Activated CD4-positive, alpha-beta T cell treated with anti-CD3 and anti-CD28 coated beads, Interleukin-2, amount 50 U/mL, for 48 hours (primary cell): ENCODE results near the gene ADGRG1.

Experiments
- DNase-seq, 2 experiments: peaks; one replicate each; pipeline ENCODE4 v3.0.0-alpha.2; 2020

ADGRG1 gene

DNA sequence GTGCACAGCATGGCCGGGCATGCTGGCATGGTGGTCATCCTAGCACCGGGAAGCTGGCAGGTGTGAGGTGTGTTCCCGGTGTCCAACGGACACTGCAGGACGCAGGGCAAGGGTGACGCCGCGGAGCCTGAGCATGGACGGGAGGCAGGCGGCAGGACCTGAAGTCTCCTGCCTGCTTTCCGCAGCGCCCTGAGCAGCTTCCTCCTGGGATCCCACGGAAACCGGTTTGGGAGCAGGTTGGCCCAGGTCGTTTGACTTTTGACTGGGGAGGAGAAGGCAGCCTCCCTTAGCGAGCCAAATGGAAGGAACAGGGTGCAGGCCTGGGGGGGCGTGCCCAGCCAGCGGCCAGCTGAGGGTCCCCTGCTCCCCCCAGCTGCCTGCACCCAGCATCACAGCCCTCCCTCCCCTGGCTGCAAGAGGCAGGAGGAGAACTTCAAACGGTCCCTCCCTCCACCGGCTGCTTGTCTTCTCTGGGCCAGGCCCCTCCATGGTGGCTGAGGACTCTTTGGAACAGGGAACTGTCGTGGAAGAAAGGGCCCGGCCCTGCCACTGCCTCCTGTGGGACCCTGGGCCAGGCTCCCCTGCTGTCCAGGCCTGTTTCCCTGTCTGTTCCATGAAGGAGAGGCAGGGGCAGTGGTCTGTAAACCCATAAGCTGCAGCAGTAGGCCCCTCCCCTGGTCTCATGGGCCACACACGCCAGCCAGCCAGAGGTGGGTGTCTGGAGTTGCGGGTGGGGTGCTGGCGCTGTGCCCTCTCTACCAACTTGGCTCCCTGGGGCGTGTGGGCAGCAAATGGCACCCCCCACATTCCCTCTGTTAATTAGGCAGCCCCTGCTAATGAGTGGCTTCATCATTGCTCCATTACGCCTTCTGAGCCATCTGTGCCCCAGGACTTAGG lies 7.8 kb upstream of the ADGRG1 start:
- no peak for DNase-seq

DNA sequence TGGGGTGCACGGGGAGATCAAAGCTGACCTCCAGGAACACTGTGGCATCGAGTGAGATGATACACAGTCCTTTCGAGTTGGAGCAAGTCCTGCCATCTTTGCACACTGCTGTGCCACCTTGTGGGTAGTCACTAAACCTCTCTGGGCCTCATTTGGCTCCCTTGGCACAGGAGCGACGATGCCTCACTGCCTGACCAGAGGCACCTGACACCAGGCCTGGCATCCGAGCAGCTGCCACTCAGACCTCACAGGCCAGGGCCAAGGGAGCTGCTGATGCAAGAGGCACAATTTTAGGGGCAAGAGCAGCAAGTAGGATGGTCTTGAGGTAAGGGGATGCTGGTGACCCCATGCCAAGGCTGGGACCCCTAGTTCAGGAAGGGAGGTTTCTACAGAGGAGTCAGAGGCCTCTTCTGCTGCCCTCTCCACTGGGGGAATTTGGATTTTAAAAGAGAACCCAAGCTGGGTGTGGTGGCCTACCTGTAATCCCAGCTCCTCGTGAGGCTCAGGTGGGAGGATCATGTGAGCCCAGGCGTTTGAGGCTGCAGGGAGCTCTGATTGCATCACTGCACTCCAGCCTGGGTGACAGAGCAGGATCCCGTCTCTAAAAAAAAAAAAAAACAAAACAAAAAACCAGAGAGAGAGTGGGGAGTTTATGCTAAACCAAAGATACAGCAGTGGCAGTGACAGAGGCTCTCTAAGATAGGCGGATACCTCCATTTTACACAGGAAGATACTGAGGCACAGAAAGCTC lies 6.7 kb upstream of the ADGRG1 start:
- DNase-seq: no peak

DNA sequence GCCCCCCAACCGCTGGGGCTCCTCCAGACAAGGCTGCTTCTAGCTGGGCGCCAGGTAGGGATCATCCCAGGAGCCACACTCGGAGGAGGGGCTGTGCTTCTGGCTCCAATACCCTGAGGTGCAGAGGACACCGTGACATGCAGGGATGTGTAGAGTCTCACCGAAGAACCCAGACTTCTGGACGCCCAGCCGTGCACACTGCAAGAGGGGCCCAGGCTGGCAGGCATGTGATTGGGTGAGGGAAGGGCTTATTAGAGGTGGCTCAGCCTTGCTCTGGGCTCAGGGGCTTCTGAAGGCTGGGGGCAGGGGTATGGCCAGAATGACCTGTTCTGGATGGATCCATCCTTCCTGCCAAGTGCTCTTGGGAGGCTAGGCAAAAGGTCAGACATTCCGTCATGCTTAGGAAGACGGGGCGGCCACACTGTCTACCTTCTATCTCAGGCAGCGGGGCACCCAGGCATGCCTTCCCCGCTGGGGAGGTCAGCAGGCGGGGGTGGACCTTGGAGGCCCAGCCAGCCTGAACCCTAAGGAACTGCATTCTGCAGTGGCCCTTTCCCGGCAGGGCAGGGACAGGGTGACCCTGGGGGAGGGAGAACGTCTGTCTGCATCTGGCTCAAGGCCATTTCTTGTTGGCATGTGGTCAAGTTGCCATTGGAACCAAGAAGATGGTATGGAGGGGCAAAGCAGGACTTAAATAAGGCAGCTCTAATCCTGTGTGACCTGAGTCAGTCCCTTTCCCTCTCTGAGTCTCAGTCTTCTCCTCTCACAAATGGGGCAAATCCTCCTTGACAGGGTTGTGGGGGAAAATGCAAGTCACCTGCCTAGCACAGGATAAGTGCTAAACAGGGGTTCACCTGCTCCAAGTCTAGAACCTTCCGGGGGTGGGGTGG lies 5.8 kb upstream of the ADGRG1 start:
- no peak for DNase-seq

DNA sequence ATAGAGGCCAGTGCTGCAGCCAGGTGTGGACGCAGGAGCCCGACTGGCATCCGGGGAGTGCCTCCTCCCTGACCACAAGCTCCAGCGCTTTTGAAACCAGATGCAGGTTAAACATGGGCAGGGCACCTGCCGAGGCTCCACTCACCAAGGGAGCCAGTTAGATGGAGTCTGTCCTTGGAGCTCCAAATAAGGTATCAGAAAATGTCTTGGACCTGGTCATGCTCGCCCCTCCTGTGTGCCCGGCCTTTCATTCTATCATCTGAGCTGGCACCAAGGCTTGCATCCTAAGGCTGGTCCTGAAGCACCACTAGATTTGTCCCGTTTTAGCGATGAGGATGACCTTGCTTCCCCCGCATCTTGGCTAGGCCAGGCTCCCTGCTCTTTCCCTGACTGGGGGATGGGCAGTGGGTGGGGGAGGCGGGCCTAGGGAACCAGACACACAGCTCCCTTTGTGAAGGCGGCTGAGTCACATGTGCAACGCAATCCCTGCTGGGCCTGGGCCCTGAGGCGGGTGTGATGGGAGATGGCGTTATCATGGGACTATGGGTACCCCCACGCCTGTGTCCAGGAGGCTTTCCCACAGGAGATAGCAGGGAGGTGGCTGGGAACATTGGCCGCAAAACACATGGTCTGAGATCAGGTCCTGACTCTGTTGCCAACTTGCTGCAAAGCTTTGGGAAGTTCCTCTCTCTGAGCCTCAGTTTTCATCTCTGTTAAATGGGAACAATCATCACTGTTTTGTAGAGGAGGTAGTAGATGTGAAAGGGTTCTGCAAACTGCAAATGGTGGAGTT lies 5.0 kb upstream of the ADGRG1 start:
- DNase-seq: no peak

DNA sequence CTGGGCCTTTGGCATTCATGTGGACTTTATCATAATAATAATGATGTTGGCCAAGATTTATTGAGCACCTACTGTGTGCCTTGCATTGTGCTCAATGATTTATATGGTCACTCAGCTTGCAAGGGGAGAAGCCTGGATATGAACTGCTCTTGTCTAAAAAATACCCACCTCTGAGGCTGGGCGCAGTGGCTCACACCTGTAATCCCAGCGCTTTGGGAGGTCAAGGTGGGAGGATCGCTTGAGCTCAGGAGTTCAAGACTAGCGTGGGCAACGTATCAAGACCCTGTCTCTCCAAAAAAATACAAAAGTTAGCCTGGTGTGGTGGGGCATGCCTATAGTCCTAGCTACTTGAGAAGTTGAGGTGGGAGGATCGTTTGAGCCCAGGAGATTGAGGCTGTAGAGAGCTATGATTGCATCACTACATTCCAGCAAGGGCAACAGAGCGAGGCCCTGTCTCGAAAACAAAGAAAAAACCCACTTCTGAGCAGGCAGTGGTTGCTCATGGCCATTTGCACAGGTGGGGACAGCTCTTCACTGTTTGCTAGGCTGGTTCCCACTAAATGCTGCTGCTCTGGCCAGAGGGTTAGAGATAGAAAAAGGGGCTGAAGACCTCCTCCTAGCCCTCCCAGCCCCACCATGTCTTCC lies 4.3 kb upstream of the ADGRG1 start:
- no peak for DNase-seq

DNA sequence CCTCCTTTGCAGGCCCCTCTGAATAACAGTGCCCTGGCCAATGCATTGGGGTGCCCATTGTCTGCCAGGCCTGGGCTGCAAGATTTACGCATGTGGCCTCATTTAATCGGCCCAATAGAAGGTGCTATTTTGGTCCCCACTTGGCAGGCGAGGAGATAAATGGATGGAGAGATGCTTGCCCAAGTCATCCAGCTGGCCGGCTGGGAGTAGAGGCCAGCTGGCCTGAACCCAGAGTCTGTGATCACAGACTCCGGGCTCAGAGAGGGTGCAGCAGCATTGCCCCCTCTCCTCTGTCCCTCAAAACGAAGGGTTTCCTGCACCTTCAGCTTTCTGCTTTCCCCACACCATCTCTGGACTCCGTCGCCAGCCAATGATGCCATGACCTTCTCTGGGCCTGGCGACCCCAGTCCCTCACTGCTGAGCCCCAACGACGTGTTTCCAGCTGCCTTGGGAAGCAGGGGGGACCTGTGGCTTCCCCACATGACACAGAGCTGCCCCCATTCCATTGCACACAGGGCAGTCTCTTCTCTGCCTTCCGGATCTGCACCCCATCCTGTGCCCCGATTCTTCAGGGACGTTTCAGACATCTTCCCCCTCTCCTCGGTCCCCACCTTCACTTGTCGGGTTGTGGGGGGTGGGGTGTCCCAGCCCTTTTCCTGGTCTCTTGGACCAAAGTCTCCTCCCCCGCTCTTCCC lies 3.5 kb upstream of the ADGRG1 start:
- DNase-seq: no peak

DNA sequence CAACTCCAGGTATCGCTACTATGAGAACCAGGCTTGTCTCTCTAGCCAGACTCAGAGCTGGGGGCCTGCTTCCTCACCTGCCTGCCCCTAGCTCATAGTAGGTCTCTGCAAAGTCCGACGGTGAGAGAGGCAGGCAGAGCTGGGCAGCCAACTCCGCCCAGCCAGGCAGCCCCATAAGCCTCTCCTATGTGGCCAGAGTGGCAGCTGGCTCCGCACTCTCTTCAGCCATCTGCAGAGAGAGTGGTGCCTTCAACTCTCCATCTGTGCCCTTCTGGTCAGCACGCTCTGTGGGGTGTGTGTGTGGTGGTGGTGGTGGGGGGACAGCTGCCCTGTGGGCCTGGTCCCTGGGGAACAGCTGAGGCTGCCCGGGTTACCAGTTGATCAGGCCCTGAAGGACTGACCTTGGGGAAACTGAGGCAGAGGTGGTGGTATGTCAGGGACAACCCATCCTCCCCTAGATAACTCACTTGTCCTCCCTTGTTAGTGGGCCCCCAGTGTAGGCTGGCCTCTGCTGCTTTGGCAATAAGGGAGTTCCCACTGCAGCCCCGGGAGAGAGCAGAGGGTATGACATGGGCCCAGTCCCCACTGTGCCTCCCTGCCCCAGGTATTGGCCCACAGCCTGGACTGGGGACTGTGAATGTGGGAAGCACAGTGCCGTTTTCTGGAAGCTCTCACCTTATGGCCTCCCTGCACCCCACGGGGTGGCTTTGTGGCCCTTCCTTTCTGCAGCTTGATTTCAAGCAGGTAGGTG lies 1.8 kb upstream of the ADGRG1 start:
- no peak for DNase-seq

DNA sequence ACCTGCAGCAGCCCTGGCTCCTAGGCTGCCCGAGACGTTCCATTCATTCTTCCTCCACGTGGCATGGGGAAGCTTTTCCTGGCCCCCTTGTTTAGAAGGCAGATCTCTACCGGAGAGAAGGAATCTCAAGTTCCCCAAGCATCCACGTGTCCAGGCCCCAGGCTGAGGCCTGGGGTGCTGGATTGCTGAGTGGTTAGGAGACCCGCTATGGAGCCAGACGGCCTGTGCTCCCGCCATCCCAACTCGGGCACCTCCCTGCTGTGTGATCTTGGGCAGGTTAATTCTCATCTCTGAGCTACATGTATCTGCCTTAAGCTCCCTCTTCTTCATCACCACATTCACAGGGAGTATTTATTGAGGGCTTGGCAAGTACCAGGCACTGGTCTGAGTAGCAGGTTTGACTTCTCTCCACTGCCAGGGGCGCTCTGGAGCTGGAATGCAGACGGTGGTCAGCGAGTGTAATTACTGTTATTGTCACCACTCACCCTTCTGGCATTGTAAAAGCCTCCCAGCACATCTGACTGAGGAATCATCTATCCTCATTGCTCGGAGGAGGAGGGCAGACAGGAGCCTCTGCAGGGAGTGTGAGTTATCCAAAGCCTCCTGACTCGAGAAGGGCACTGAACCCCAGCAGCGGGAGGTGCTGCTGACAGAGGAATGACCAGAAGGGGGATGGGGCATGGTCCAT lies 1.1 kb upstream of the ADGRG1 start:
- DNase-seq: no peak

GRCh38 chr16:57628783-57629293 lies 408 bp downstream of the ADGRG1 start:
- DNase-seq: no peak

DNA sequence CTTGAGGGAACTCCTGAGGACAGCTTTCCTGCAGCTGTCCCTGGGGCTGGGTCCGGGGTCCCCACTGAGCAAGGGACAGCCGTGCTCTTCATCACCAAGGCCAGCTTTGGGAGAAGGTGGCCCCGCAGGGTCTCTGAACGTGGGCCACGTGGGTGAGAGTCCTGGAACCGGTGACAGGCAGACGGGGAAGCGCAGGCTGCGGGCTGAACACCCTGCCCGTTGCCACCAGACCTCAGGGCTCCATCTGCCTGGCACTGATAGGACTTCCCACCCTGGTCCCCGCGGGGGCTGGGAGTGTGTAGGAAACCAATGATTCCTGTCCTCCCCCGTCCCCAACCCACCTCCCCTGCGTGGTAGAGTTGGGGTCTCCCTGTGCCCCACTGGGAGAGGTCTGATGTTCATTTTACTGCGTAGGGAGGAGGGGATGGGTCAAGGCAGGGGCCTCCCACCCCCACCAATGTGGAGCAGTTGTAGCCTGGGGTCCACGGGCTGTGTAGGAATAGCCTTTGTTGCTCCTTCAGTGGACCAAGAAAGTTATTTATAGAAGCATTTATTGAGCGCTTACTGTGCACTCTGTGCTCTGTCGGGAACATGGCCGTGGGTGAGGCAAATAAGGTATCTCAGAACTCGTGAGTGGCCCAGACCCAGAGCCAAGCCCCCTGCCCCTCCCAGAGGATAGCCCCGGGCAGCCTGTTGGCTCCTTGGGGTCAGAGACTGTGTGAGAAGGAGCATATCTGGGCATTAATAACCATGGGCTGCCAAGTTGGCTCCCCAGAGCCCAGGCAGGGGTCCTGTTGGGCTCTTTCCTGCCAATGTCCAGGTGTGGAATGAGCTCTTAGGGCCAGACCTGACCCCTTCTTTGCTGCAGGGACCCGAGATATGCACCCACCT lies 1.3 kb downstream of the ADGRG1 start:
- DNase-seq: no peak

GRCh38 chr16:57630407-57630797 lies 2.0 kb downstream of the ADGRG1 start:
- no peak for DNase-seq

DNA sequence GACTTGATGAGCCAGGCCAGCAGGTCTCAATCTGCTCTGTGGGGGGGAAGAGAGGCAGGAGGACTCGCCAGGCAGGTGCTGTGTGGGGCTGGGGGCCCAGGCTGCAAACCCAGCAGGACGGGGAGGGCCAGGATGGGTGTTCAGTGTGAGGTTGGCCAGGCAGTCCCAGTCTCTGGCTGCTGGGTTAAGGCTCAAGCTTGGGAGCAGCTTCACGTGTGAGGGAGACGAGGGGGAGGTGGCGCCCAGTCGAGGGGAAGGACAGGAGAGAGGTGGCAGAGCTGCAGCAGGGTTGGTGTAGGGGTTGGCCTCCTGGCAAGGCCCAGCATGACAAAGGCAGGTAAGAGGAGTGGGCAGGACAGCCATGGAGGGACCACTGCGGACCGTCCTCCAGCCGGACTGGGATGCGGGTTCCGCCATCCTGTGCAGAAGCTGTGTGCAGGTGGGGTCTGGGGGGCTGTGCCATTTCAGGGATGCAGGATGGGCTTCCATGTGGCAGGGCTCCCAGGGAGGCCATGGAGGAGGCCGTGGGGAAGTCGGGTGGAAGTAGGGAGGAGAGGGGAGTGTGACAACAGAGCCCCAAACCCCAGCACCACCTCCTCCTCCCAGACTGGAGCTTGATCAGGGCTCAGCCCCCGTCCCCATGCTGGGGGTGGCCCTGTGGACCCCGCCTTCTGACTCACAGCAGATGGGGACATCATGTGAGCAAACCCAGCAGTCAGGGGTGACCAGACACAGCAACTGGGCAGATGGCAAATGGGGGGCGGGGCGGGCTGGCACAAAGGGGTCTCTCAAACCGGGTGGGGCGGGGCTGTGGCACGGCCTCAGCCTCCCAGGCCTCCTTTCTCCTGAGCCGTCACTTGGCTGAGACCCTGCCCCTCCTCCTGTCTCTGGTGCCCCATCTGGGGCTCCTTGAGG lies 2.8 kb downstream of the ADGRG1 start:
- DNase-seq: no peak

DNA sequence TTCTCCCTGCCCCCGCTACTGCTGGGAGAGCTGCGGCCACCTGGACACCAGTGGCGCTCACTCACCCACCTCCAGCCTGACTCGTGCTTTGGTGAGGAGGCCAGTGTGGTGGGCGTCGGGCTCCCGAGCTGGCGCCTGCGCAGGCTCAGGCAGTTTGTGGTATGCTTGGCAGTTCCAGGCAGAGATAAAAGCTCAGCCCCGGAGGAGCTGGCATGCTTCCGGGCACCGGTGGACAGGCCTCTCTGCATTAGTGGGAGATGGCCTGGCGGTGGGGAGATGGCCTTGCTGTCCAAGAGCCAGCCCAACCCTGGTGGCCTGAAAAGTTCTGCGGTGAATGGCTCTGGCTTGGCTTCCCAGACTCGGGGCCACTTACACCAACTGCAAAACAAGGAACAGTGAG lies 4.1 kb downstream of the ADGRG1 start:
- no peak for DNase-seq

DNA sequence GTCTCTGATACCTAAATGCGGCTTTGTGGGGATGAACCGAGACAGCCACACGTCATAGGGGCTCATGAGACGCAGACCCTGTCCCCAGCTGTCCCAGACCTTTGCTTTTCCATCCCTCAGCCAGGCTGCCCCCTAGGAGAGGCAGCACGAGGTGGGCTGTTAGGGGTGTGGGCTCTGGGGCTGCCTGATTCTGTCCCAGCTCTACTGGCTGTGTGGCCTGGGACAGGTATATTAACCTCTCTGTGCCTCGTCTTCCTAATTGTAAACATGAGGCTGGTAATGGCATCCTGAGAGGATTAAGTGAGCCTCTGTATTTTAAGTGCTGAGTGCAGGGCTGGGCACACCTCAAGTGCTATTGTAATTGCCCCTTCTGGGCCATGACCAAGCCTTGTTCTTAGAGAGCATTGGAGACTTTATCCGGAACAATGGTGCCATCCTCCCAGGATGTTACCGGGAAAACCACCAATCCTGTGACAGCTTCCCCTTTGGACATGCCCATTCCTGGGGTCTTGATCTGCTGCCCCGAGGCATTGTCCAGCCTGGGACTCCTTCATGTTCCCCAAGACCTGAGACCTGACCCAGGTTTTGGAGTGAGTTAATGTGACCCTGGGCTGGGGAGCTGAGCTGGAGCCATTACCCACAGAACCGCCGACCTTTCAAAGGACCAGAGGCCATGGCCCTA lies 5.1 kb downstream of the ADGRG1 start:
- no peak for DNase-seq

GRCh38 chr16:57634171-57634570 lies 5.7 kb downstream of the ADGRG1 start:
- DNase-seq: no peak

- no peak for DNase-seq
These were observed 7.1 kb downstream of the ADGRG1 start for GRCh38 chr16:57635266-57636097.
